Dendritic cell treated with granulocyte-macrophage colony-stimulating factor and Interleukin-4, amounts not matched to agents 40 ng/mL and 50 ng/mL, for 4 days (primary cell): ENCODE data around the gene STAT2.
"Not testable (repeated sequence)": the region's sequence is repeated elsewhere in the genome, so short reads cannot be mapped to it uniquely, and the experiment has no call there.

Experiments
- H3K27ac Mint-ChIP-seq: one replicate; pipeline ENCODE4 v1.8.0; 2022; ENCODE audit warnings: mild to moderate bottlenecking, mixed read lengths
- H3K27me3 Mint-ChIP-seq: one replicate; pipeline ENCODE4 v1.8.0; 2022; ENCODE audit warnings: mild to moderate bottlenecking, mixed read lengths
- H3K36me3 Mint-ChIP-seq: one replicate; pipeline ENCODE4 v1.8.0; 2022; ENCODE audit warnings: low read depth, mixed read lengths
- H3K4me1 Mint-ChIP-seq: one replicate; pipeline ENCODE4 v1.8.0; 2022; ENCODE audit warnings: low read depth, mixed read lengths
- H3K4me3 Mint-ChIP-seq: one replicate; pipeline ENCODE4 v1.8.0; 2022; ENCODE audit warnings: mild to moderate bottlenecking, moderate library complexity, mixed read lengths
- H3K9me3 Mint-ChIP-seq: one replicate; pipeline ENCODE4 v1.8.0; 2022; ENCODE audit warnings: mixed read lengths
- intact Hi-C: fragments of 100-400 bp; cut with micrococcal nuclease; formaldehyde crosslinking; loops from one replicate; pipeline ENCODE4 v1.15.0; 2022

Gene STAT2

DNA sequence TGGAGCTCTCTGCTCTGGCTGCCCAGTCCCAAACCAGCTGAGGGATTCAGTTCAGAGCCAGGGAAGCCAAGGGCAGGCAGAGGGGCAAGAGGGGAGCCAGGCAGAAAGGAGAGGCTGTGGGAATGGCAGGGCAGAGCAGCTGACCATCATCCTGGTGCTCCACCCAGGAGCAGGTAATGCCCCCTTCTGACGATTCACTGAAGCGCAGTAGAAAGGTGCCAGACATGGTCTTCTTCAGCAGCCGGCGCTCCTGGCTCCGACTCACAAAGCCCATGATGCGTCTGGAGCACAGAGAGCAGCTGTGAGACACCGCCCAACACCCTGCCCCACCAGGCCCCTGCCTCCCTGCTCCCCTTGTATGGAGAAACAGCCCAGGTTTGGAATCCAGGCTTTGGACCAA lies 13.2 kb downstream of the STAT2 start:
- Mint-ChIP-seq H3K27me3 (no peaks in the 10 kb centered on the region), H3K4me1 (peaks cover 4% of the 10 kb centered on the region), H3K9me3 (no peaks in the 10 kb centered on the region), H3K36me3 (peaks cover 100% of the 10 kb centered on the region), H3K4me3 (no peak overlapping the region), H3K27ac (no peak overlapping the region)
- intact Hi-C loops, result no loop called here

GRCh38 chr12:56342290-56342689 lies 17.6 kb downstream of the STAT2 start:
- H3K36me3 Mint-ChIP-seq, result peaks cover 64% of the 10 kb centered on the region
- H3K9me3 Mint-ChIP-seq, H3K27me3 Mint-ChIP-seq, H3K27ac Mint-ChIP-seq, intact Hi-C loops, H3K4me3 Mint-ChIP-seq: not testable (repeated sequence)
- H3K4me1 Mint-ChIP-seq, result peaks cover 32% of the 10 kb centered on the region

DNA sequence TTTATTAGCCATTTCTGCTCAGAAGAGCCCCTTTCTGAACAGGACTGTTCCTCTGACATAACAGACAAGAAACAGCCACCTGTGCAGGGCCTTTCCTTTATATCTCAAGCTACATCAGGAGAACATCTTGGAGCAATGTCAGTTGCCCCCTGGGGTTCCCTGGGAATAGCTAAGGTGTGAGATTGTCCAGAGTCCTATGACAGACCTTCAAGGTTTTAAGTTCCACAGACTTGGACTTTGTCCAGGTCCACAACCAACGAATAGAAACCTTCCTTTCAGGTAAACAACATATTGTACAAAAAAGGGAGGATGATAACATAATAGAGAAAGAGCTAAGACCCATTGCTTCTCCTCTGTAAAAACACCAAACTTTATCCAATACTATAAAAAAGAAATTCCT lies 18.3 kb downstream of the STAT2 start:
- H3K4me1 Mint-ChIP-seq, result peaks cover 38% of the 10 kb centered on the region
- no peak overlapping the region for H3K4me3 Mint-ChIP-seq
- no peaks in the 10 kb centered on the region for H3K9me3 Mint-ChIP-seq
- no peaks in the 10 kb centered on the region for H3K27me3 Mint-ChIP-seq
- no peak overlapping the region for H3K27ac Mint-ChIP-seq
- intact Hi-C loops, result no loop called here
- H3K36me3 Mint-ChIP-seq, result peaks cover 58% of the 10 kb centered on the region

GRCh38 chr12:56339158-56339422 lies 20.8 kb downstream of the STAT2 start:
- peaks cover 58% of the 10 kb centered on the region for H3K4me1 Mint-ChIP-seq
- peak overlapping the region; percentile 100 for H3K27ac Mint-ChIP-seq
- intact Hi-C loops, result no loop called here
- peaks cover 37% of the 10 kb centered on the region for H3K36me3 Mint-ChIP-seq
- H3K9me3 Mint-ChIP-seq, result no peaks in the 10 kb centered on the region
- H3K4me3 Mint-ChIP-seq, result no peak overlapping the region
- no peaks in the 10 kb centered on the region for H3K27me3 Mint-ChIP-seq

- no peak within 1 kb of the TSS for H3K4me3 Mint-ChIP-seq
- H3K27ac Mint-ChIP-seq, result peak within 1 kb of the TSS; percentile 100
- peaks cover 61% of the 10 kb centered on the region for H3K4me1 Mint-ChIP-seq
- H3K27me3 Mint-ChIP-seq, result no peaks in the 10 kb centered on the region
- intact Hi-C loops, result no loop called here
- peaks cover 37% of the 10 kb centered on the region for H3K36me3 Mint-ChIP-seq
- no peaks in the 10 kb centered on the region for H3K9me3 Mint-ChIP-seq
Measured at GRCh38 chr12:56338308-56339157, 21.4 kb downstream of the STAT2 start, which contains the start of gene IL23A. Gene IL23A (plus strand): TSS chr12:56338884. CDS start chr12:56339045, 161 bp downstream.

- Mint-ChIP-seq H3K27me3 (no peaks in the 10 kb centered on the region), H3K4me1 (peaks cover 64% of the 10 kb centered on the region), H3K9me3 (no peaks in the 10 kb centered on the region), H3K4me3 (no peak overlapping the region), H3K27ac (peak overlapping the region; percentile 100), H3K36me3 (peaks cover 34% of the 10 kb centered on the region)
- intact Hi-C loops, result no loop called here
Measured at GRCh38 chr12:56337753-56338251, 22.1 kb downstream of the STAT2 start.

GRCh38 chr12:56336361-56337167 lies 23.3 kb downstream of the STAT2 start:
- peaks cover 22% of the 10 kb centered on the region for H3K36me3 Mint-ChIP-seq

DNA sequence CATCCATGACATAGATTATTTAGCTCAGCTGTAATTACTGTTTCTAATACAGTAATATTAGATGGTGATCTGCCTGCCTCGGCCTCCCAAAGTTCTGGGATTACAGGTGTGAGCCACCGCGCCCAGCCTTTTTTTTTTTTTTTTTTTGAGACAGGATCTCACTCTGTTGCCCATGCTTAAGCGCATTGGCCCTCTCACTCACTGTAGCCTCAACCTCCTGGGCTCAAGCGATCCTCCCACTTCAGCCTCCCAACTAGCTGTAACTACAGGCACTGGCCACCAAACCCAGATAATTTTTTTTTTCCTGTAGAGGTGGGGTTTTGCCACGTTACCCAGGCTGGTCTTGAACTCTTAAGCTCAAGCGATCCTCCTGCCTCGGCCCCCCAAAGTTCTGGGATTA lies 24.4 kb downstream of the STAT2 start:
- intact Hi-C loops, H3K27me3 Mint-ChIP-seq, H3K4me3 Mint-ChIP-seq, H3K9me3 Mint-ChIP-seq: not testable (repeated sequence)
- Mint-ChIP-seq H3K36me3 (peaks cover 21% of the 10 kb centered on the region), H3K27ac (peak overlapping the region; percentile 100), H3K4me1 (peaks cover 72% of the 10 kb centered on the region)

More at GRCh38 chr12:56336361-56337167, 23.3 kb downstream of the STAT2 start:
- Mint-ChIP-seq H3K9me3 (no peaks in the 10 kb centered on the region), H3K4me1 (peaks cover 68% of the 10 kb centered on the region), H3K27ac (peak overlapping the region; percentile 100), H3K27me3 (no peaks in the 10 kb centered on the region), H3K4me3 (peak overlapping the region; percentile 6)
- intact Hi-C loops, result no loop called here

- Mint-ChIP-seq H3K4me3 (peak overlapping the region; percentile 88), H3K27me3 (no peaks in the 10 kb centered on the region), H3K4me1 (peaks cover 66% of the 10 kb centered on the region), H3K27ac (peak overlapping the region; percentile 100), H3K9me3 (no peaks in the 10 kb centered on the region), H3K36me3 (peaks cover 21% of the 10 kb centered on the region)
- intact Hi-C loops, result no loop called here
Measured at GRCh38 chr12:56334490-56334793, 25.5 kb downstream of the STAT2 start.

DNA sequence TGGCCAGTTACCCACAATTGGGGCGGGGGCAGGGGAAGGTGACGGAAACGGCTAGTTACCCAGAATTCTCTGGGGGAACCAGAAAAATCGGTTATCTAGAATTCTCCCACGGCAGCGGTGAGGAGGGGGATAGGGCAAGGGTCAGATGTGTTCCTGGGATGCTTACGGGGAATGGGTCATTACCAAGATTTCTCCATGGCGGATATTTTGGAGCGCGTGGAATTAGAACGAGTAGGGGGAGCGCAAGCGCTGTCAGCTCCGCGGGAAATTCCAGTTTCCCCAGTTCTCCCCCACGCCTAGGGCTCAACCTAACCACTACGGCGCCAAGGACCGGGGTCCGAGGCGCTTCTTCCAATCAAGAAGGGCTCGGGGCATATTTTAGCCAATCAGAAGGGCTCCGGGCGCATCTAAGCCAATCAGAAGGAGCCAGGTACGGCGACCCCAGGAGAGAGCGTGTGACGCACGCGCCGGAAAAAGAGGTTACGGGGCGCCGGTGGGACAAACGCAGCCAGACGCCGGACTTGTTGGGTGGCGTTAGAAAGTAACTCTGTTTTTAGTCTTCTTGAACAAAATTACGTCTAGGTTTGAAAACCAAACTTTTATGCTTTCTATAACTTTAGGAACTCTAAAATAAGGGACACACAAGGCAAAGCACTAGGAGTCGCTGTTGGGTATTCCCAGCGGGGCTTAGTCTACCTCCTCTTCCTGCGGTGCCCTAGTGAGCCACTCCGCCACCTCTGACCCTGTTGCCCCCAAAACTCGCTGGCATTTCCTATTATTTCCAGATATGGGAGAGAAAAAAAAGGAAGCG lies 26.0 kb downstream of the STAT2 start, which contains the start of gene PAN2:
TSS of gene PAN2 (minus strand) at position 322 of the 811 bp plus-strand sequence. CDS start 906 bp downstream, outside the sequence.
- intact Hi-C loops, result loop anchor here (1.0 kb wide), 1 partner anchor 18 kb away; no protein-coding TSS in a partner anchor
- H3K27me3 Mint-ChIP-seq, result no peaks in the 10 kb centered on the region
- peak within 1 kb of the TSS; percentile 100 for H3K27ac Mint-ChIP-seq
- H3K9me3 Mint-ChIP-seq, result no peaks in the 10 kb centered on the region
- H3K4me1 Mint-ChIP-seq, result peaks cover 60% of the 10 kb centered on the region
- peaks cover 21% of the 10 kb centered on the region for H3K36me3 Mint-ChIP-seq
- peak within 1 kb of the TSS; percentile 88 for H3K4me3 Mint-ChIP-seq

- Mint-ChIP-seq H3K4me1 (peaks cover 54% of the 10 kb centered on the region), H3K27me3 (no peaks in the 10 kb centered on the region), H3K4me3 (peak overlapping the region; percentile 88), H3K27ac (peak overlapping the region; percentile 100), H3K9me3 (no peaks in the 10 kb centered on the region), H3K36me3 (peaks cover 23% of the 10 kb centered on the region)
- intact Hi-C loops, result loop anchor here (1.0 kb wide), 1 partner anchor 17 kb away; no protein-coding TSS in a partner anchor
Measured at GRCh38 chr12:56333197-56333678, 26.7 kb downstream of the STAT2 start.

GRCh38 chr12:56332512-56333196 lies 27.3 kb downstream of the STAT2 start:
- Mint-ChIP-seq H3K9me3 (no peaks in the 10 kb centered on the region), H3K4me1 (peaks cover 48% of the 10 kb centered on the region)

GRCh38 chr12:56330936-56331490 lies 28.9 kb downstream of the STAT2 start:
- H3K27me3 Mint-ChIP-seq, result no peaks in the 10 kb centered on the region
- H3K4me1 Mint-ChIP-seq, result peaks cover 33% of the 10 kb centered on the region
- no peaks in the 10 kb centered on the region for H3K9me3 Mint-ChIP-seq
- no peak overlapping the region for H3K27ac Mint-ChIP-seq
- H3K36me3 Mint-ChIP-seq, result peaks cover 45% of the 10 kb centered on the region
- intact Hi-C loops, result no loop called here
- no peak overlapping the region for H3K4me3 Mint-ChIP-seq

More at GRCh38 chr12:56332512-56333196, 27.3 kb downstream of the STAT2 start:
- Mint-ChIP-seq H3K4me3 (peak overlapping the region; percentile 88), H3K36me3 (peaks cover 28% of the 10 kb centered on the region), H3K27ac (peak overlapping the region; percentile 100), H3K27me3 (no peaks in the 10 kb centered on the region)
- intact Hi-C loops, result loop anchor here (1.0 kb wide), 1 partner anchor 16 kb away; no protein-coding TSS in a partner anchor
